Sigmoid colon (tissue), 4 donors: ENCODE results near the gene SAPCD1.

Experiments used
- CTCF ChIP-seq, 4 experiments: fragments of 450-650 bp in 3 of 4; fragments of 200-600 bp in 1 of 4; IDR thresholded peaks; one replicate each; pipeline ENCODE4 v1.5.1; 2016 to 2019; ENCODE audit warnings: antibody characterized with exemption in 4 of 4, mild to moderate bottlenecking in 3 of 4, moderate library complexity in 2 of 4
- EP300 ChIP-seq, 4 donors: sonication (generic); formaldehyde crosslinking; IDR thresholded peaks; one replicate each; pipeline ENCODE4 v1.6.1; 2017; ENCODE audit warnings: antibody characterized with exemption in 4 of 4
- POLR2A ChIP-seq, 2 donors: fragments of 450-650 bp; IDR thresholded peaks; one replicate each; pipeline ENCODE4 v1.6.1; 2016; ENCODE audit warnings: antibody characterized with exemption in 2 of 2, mild to moderate bottlenecking in 2 of 2, moderate library complexity in 2 of 2
- POLR2AphosphoS5 ChIP-seq, 4 donors: sonication (generic); formaldehyde crosslinking; IDR thresholded peaks; one replicate each; pipeline ENCODE4 v1.6.1; 2017; ENCODE audit warnings: antibody characterized with exemption in 4 of 4

GRCh38 chr6:31762878-31763618 lies 592 bp downstream of the SAPCD1 start:
- TF ChIP-seq POLR2A (IDR thresholded peaks at IDR 0.05) (no peak), CTCF (IDR thresholded peaks at IDR 0.05) (no peak), EP300 (IDR thresholded peaks at IDR 0.05) (no peak), POLR2AphosphoS5 (IDR thresholded peaks at IDR 0.05) (no peak)
